GM19193 (cell line): ENCODE results near the gene CFAP68.

Source experiments
- POLR2A ChIP-seq: IDR thresholded peaks from 4 replicates; pipeline ENCODE4 v1.6.1; 2011; ENCODE audit not compliant: insufficient read depth, insufficient read length; ENCODE audit errors: extremely low read depth

CFAP68 gene

DNA sequence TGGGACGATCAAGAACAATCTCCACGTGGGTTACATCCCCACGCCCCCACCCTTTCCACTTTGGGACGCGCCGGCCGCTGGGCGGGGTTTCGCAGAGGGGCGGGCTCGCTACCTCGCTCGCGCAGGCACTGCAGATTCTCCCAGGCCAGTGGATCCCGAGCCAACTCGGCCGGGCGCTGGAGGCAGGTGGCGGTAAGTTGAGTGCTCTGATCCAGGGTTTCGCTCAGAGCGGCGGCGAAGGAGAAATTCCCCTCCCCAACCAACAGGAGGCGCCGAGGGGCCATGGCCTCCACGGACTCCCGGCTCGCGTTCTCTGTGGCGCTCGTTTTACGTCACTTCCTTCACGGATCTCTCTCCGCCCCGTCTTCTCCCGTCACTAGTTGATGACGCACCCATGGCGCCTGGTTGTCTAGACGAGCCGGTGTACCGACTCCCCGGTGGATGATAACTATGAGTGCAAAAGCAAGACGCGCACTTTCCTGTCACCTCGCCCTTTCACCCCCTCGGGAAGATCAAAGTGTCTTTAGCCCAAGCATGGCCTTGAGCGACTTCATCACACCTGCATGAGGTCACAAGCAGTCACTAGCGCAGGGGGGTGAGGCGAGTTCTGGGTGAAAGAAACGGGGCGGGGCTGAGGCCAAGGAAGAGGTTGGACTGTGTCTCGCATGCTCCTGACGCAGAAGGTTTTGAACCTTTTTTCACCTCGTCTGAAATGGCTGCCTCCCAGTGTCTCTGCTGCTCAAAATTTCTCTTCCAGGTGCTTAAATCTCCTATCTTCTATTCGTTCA, at the start of gene CFAP68, which contains the start of gene FDXACB1:
TSS of gene CFAP68 (plus strand) at position 693 of the 788 bp plus-strand sequence. CDS start at position 713, 20 bp downstream.
TSS of gene FDXACB1 (minus strand) at position 317 of the 788 bp plus-strand sequence. CDS start at position 284, 33 bp downstream.
- peak; percentile 75 for TF ChIP-seq POLR2A

DNA sequence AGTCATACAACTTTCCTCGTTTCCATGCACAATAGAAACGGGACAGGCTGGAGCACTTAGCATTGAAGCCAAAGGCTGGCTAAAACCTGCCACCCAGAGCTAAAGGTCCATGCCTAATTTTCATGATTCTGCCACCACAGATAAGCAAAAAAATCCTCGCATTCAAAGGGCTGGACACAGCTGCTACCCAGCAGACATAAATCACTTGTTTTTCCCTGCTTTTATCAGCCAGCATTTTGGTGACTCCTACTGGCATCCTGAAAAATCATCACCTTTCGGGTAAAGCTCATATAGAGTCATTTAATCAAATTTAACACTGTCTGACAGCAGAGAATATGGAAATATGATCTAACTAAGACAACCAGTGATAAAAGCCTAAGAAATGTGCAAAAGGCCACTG, 45.8 kb upstream of the CFAP68 start:
- TF ChIP-seq POLR2A = no peak

- TF ChIP-seq POLR2A = no peak
These were observed 44.7 kb upstream of the CFAP68 start for GRCh38 chr11:111834432-111835163.

DNA sequence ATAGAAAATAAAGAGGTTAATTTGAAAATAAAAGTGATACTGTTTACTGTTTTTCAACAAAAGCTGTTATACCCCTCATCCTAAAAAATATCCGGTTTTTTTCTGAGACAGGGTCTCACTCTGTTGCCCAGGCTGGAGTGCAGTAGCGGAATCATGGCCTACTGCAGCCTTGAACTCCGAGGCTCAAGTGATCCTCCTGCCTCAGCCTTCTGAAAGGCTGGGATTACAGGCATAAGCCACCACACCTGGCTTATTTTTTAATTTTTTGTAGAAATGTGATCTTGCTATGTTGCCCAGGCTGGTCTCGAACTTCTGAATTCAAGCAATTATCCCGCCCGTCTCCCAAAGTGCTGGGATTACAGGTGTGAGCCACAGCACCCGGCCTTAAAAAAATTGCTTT, 43.7 kb upstream of the CFAP68 start:
- no peak for TF ChIP-seq POLR2A

DNA sequence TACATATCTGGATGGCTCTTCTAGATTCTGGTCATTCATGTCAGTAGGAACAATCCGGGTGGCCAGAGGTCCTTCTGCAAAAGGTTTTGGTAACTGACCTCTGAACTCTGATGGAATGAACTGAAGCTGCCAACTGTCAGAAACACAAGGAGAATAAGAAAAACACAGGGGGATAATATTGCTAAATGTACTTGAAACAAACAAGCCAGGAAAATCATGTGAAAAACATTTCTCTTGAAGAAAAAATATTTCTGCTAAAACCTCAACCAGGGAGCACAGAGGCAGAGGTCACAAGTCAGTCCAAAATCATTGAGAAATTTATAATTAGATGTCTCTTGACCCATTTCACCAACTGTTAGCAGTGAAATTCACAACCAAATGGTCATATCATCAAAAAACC, 43.2 kb upstream of the CFAP68 start:
- TF ChIP-seq POLR2A = no peak

GRCh38 chr11:111836721-111837120, 42.6 kb upstream of the CFAP68 start:
- TF ChIP-seq POLR2A = no peak

- no peak for TF ChIP-seq POLR2A
These were observed 41.9 kb upstream of the CFAP68 start for GRCh38 chr11:111837366-111837891.

- TF ChIP-seq POLR2A = no peak
These were observed 41.3 kb upstream of the CFAP68 start for GRCh38 chr11:111838054-111838453.

GRCh38 chr11:111840143-111840542, 39.2 kb upstream of the CFAP68 start:
- no peak for TF ChIP-seq POLR2A

DNA sequence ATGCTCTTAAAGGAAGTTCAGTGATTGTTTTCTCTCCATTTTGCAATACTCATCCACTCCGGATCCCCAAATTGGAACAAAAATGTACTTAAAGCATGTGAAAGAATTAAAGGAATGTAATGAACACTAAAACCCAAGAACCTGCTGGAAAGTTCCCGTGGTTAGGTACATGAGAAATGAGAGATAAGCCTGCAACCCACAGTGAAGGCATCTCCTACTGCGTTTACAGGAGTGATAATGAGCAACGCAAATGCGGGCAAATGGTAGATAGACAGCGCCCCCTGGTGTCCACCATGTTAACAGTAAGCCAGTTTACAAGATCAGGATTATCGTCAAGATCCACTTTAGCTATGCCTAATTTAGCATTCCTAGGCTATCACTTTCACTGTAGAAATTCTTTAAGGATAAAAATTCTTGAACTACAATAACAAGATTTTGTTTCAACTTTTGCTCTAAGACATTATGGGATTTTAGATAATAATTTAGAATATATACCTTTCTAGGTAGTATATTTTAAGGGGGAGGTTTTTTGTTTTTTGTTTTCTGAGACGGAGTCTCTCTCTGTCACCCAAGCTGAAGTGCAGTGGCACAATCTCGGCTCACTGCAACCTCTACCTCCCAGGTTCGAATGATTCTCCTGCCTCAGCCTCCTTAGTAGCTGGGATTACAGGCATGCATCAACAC, 37.8 kb upstream of the CFAP68 start:
- TF ChIP-seq POLR2A = no peak

DNA sequence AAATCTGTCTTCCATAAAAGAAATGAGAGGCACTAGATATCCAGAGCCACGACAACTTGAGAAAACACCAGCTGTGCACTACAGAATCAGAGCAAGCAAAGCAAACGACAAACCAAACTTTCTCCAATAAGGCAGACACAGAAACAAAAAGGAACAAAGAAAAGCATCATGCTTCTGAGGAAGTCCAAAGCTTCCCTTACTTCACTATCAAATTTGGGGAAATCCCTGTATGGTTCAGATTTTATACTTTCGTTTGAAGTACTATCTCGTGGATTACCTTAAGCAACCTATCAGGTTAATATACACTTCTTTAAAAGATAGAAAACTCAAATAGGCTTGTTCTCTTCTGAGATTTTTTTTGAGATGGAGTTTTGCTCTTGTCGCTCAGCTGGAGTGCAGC, 35.7 kb upstream of the CFAP68 start:
- no peak for TF ChIP-seq POLR2A

GRCh38 chr11:111845276-111846028, 33.9 kb upstream of the CFAP68 start:
- no peak for TF ChIP-seq POLR2A

- no peak for TF ChIP-seq POLR2A
These were observed 33.3 kb upstream of the CFAP68 start for GRCh38 chr11:111846063-111846462.

DNA sequence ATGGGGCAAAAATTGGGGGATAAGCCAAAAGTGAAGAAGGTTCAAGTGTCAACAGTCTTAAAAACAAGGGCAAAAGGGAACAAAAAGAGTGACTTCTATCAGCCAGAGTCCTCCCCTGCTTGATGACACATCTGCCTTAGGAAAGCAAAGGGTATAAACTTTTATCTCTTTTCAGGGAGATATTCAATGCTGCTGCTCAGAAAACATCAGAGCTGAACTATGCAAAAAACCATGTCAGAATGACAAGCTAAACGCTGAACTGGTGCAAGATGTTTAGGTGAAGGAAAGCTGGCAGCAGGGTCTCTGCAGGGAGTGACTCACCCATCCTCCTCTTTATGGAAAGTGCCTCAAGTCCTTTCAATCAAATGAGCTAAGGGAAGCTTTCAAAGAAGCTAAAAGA, 32.7 kb upstream of the CFAP68 start:
- no peak for TF ChIP-seq POLR2A
